KG1 (cell line): ENCODE data around the gene TSPYL6.

Source experiments
- DNase-seq: peaks from one replicate; lab custom pipeline; 2025; lab: John Stamatoyannopoulos, UW

The TSPYL6 gene

GRCh38 chr2:54255230-54256090, 569 bp downstream of the TSPYL6 start:
- no peak for DNase-seq

GRCh38 chr2:54254180-54254579, 1.8 kb downstream of the TSPYL6 start:
- DNase-seq, result no peak

- no peak for DNase-seq
Measured at GRCh38 chr2:54249629-54250028, 6.4 kb downstream of the TSPYL6 start.

GRCh38 chr2:54247115-54247514, 8.9 kb downstream of the TSPYL6 start:
- no peak for DNase-seq

GRCh38 chr2:54240515-54241469, 15.2 kb downstream of the TSPYL6 start:
- DNase-seq, result no peak

- DNase-seq, result no peak
Measured at GRCh38 chr2:54239427-54239826, 16.6 kb downstream of the TSPYL6 start.

GRCh38 chr2:54237428-54237827, 18.6 kb downstream of the TSPYL6 start:
- DNase-seq, result no peak

GRCh38 chr2:54233832-54234649, 22.0 kb downstream of the TSPYL6 start:
- no peak for DNase-seq

GRCh38 chr2:54228945-54229344, 27.1 kb downstream of the TSPYL6 start:
- no peak for DNase-seq

- DNase-seq, result no peak
Measured at GRCh38 chr2:54227798-54228197, 28.2 kb downstream of the TSPYL6 start.

GRCh38 chr2:54226260-54226659, 29.8 kb downstream of the TSPYL6 start:
- DNase-seq, result no peak

- DNase-seq, result no peak
Measured at GRCh38 chr2:54224997-54225396, 31.0 kb downstream of the TSPYL6 start.

- DNase-seq, result no peak
Measured at GRCh38 chr2:54213082-54213481, 42.9 kb downstream of the TSPYL6 start.

GRCh38 chr2:54212456-54212855, 43.6 kb downstream of the TSPYL6 start:
- DNase-seq, result no peak

- DNase-seq, result no peak
Measured at GRCh38 chr2:54209379-54209778, 46.6 kb downstream of the TSPYL6 start.

GRCh38 chr2:54208364-54209240, 47.4 kb downstream of the TSPYL6 start:
- no peak for DNase-seq

GRCh38 chr2:54207666-54208195, 48.3 kb downstream of the TSPYL6 start:
- no peak for DNase-seq

- DNase-seq, result peak; percentile 16
Measured at GRCh38 chr2:54206596-54206995, 49.4 kb downstream of the TSPYL6 start.

- no peak for DNase-seq
Measured at GRCh38 chr2:54204476-54204875, 51.6 kb downstream of the TSPYL6 start.
